Islet precursor cell (in vitro differentiated cells): Measurements from ENCODE around the gene ITGB1.
"Not testable (repeated sequence)": the region's sequence is repeated elsewhere in the genome, so short reads cannot be mapped to it uniquely, and the experiment has no call there.

Source experiments
- DNase-seq: peaks from one replicate; pipeline ENCODE4 v3.0.0-alpha.2; 2018

Gene ITGB1

GRCh38 chr10:32958085-32959005 lies at the start of gene ITGB1:
ITGB1 (minus strand) TSS chr10:32958230; CDS start chr10:32935558, 22,672 bp downstream.
- peak; percentile 99 for DNase-seq

- DNase-seq = no peak
Observed at GRCh38 chr10:33006342-33006887, 48.4 kb upstream of the ITGB1 start.

DNA sequence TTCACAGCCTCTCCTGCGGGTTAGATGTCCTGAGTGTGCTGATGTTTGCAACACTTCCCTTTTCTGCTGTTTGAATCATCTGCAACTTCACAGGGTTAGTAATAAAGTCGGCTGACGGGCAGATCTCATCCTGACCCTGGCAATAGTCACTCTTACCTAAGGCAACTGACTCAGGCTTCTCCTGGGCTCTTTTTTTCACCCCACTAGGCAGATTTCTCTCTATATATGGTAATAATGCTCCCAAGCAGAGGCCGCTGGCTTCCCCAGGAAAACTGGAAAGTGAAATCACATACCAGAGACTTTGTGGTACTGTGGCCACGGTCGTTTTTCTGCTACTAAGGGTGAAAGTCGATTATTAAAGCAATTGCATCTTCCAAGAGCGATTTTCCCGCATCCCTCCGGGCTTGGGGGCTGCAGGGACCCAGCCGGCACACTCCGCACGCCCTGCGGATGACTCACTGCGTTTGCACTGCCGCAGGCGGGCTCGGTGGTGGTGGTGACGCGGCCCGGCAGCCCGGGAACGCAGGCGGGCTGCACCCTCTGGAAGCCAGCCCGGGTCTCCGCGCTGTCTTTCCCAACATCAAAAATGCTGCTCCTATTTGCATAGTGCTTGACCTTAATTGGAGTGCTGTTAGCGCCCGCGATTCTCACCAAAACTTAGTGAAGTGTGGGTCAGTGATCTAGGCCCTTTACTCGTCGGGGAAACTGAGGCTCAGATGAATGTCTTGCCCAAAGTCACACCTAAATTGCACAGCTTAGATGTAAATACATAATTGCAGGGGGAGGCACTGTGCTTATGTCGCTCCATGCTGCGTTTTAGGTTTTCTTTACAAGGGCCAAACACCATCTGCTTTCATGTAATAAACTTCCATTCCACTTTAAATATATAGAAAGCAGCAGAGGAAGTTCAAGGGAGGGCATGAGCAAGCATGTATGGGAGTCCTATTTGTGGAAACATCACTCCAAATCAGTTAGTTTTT lies 47.6 kb upstream of the ITGB1 start:
- DNase-seq = peak; percentile 98

DNA sequence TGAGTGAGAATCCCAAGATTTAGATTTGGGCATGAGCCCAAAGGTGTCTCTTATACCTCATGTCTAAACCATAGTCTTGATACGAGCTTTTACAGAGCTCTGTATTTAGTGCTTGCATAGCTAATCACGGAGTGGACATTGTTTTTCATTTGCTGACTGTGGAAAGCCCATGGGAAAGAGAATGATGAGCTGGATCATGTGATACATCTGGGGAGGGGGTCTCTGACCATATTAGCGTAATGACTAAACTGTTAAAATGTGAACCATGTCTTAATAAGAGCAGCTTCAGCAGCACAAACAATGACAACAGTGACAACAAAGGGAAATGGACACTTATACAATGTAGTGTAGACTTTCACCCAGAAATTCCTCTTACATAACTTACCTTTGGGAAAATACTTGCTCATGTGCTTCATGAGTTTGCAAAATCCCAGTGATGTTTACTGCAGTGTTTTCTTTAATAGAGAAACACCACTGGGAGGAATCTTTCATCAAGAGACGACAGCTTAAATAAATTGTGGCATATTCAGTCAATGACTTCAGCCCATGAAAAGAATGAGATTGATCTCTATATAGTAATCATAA lies 44.0 kb upstream of the ITGB1 start:
- DNase-seq = no peak

GRCh38 chr10:32998060-32998581 lies 40.1 kb upstream of the ITGB1 start:
- not testable (repeated sequence) for DNase-seq

DNA sequence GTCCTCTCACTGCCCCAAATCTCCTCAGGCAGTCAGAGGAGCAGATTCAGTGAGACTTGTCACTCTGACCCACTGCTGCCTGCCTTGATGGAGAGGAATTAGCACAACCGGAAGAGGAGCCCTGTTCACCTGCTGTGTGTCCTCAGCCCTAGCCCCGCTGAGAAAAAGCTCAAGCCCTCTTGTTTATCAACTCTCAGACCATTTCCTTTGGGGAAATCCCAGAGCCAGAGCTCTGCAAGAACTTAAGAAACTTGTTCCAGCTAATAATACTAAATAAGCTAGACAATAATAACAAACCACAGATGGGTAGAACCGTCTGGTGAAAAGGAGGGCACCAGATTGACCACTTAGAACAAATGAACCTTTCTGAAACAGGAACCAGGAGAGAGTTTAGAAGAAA lies 37.7 kb upstream of the ITGB1 start:
- no peak for DNase-seq

DNA sequence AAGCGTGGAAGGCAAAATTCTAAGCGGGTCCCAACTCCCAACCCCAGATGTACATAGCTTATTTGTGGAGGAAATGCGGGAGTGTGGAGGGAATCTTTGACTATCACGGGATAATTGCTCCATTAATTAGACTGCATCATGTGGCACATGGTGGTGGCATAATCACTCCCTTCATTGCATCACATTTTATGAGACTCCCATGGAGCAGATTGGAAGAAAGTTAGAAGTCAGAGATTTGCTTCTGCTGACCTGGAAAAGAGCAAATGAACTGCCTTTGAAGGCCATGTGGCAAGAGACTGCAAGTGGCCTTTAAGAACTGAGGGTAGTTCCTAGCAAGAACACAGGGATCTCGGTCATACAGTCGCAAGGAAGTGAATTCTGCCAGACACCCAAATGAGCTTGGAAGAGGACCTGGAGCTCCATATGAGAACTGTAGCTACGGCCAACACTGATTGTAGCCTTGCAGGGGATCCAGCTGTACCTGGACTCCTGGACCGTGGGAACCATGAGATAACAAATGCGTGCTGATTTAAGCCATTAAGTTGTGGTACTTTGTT lies 37.1 kb upstream of the ITGB1 start:
- DNase-seq = no peak

- not testable (repeated sequence) for DNase-seq
Observed at GRCh38 chr10:32994632-32995031, 36.6 kb upstream of the ITGB1 start.

DNA sequence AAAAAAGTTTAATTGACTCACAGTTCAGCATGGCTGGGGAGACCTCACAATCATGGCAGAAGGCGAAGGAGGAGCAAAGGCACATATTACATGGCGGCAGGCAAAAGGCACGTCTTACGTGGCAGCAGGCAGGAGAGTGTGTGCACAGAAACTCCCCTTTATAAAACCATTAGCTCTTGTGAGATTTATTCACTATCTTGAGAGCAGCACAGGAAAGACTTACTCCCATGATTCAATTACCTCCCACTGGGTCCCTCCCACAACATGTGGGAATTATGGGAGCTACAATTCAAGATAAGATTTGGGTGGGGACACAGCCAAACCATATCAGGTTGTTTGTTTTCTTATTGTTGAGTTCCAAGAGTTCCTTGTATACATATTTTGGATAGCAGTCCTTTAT lies 34.3 kb upstream of the ITGB1 start:
- not testable (repeated sequence) for DNase-seq

- no peak for DNase-seq
Observed at GRCh38 chr10:32990811-32991210, 32.8 kb upstream of the ITGB1 start.

GRCh38 chr10:32988604-32989003 lies 30.6 kb upstream of the ITGB1 start:
- no peak for DNase-seq

DNA sequence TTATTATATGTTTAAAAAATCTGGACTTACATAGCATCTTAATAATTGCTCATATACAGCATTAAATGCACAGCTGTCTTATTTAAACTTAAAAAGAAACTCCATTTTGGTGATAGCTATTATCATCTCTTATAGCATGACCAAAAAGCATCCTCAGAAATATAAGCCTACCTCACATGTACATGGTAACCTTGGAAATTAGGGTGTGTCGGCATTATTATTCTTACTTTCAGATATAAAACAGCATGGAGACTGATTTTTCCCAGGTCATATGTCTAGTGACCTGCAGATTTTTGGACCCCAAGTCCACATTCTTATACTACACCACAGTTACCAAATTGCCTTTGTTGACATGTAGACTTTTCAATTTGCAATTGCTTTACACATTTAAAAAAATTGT lies 29.1 kb upstream of the ITGB1 start:
- DNase-seq = no peak

DNA sequence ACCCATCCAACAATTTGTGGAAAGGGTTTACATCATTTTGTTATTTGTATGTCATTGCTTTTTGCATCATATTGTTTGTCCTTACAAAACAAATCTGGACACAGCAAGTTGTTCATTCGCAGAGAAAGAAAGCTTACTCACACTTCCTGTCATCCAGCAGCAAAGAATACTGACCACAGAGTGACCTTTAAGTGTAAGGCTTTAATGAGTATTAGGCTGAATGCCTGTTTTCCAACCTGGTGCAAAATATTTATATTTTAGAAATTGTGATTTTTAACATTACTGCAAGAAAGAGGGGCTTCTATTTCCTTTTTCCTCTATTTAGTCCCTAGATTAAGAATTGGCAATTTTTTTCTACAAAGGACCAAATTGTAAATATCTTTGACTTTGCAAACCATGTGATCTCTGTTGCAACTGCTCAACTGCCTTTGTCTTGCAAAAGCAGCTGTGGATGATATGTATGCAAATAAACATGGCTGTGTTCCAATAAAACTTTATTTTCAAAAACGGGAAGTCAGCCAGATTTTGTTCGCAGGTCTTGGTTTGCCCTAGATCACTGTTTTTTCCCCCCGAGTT lies 27.8 kb upstream of the ITGB1 start:
- no peak for DNase-seq

DNA sequence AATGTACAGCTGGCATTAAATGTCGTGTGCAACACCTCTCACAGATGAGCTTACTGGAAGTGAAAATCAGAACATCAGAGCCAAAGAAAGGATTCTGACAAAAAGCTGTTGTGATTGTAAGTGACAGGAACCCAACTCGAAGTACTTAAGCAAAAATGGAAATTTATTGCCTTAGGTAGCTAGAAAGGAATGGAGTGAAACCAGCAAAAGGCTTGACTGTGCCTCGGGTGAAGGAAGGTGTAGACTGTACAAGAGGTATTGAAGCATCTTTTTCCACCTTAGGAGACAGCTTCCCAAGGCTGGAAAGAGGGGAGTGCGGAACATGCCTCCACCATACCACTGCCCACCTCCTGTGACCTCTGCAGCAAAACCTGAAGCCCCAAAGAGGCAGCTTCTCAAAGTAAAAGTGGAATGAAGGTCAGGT lies 27.3 kb upstream of the ITGB1 start:
- peak; percentile 61 for DNase-seq

DNA sequence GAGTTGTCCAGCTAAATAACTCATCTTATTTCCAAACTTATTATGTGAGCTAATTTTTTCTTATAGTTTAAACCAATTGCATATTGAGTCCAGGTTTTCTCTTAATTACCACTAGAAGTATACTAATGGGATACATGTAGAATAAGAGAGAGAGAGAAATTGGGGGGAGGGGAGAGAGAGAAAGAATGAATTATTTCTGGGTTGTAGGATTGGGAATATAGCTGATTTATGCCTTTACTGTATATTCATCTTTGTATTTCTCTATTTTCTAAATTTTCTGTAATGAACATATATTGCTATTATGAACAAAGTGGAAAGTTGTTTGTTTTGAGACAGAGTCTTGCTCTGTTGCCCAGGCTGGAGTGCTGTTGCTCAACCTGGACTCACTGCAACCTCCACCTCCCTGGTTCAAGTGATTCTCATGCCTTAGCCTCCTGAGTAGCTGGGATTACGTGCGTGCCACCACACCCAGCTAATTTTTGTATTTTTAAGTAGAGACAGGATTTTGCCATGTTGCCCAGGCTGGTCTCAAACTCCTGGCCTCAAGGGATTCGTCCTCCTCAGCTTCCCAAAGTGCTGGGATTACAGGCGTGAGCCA lies 26.1 kb upstream of the ITGB1 start:
- DNase-seq = no peak

DNA sequence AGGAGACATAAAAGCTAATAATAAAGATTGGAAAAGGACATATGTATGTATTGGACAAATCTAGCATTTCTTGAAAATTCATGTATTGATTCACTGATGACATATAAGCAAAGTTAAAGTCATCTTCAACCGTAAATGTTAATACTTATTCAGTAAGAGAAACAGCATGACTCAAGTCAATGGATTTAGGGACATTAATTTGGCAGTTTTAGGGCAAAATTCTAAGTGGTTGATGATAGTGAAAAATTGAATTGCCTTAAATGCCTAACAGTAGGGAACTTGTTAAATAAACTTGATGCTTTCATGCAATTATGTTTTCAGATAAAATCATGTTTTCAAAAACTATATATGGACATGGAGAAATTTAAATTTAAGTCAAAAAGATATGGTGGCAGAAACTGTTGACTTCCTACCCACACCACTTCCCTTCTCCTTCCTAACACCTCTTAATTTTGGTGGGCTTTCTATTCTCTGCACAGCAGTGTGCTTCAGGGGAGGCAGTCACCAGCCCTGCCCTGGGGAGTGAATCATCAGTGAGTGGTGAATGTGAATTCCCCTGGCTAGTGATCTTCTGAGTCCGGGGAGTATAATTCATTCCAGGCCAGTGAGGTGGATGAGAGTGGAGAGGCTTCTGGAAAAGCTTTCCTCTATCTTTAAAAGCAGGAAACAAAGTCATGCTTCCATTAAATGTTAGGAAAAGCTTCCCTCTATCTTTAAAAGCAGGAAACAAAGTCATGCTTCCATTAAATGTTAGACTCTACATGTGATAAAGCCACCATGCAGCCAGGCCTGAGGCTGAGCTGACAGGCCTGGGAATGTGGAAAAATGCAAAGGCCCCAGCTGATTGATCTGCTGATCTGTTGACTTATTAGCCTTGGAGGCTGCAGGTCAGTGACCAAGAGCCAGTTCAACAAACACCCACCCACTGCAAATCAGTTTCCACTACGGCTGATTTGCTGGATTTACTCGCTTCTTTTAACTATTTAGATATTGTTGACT lies 25.2 kb upstream of the ITGB1 start:
- DNase-seq = peak; percentile 96

DNA sequence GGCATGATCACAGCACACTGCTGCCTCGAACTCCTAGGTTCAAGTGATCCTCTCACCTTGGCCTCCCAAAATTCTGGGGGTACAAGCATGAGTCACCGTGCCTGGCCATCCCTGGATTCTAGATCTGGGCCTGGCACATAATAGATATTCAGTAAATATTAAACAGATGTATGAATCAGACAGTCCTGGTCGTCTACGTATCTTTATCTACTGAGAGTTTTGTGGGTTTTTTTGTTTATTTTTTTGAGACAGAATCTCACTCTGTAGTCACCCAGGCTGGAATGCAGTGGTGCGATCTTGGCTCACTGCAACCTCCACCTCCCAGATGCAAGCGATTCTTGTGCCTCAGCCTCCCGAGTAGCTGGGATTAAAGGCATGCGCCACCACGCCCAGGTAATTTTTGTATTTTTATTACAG lies 24.3 kb upstream of the ITGB1 start:
- no peak for DNase-seq

- DNase-seq = no peak
Observed at GRCh38 chr10:32981760-32982159, 23.7 kb upstream of the ITGB1 start.

DNA sequence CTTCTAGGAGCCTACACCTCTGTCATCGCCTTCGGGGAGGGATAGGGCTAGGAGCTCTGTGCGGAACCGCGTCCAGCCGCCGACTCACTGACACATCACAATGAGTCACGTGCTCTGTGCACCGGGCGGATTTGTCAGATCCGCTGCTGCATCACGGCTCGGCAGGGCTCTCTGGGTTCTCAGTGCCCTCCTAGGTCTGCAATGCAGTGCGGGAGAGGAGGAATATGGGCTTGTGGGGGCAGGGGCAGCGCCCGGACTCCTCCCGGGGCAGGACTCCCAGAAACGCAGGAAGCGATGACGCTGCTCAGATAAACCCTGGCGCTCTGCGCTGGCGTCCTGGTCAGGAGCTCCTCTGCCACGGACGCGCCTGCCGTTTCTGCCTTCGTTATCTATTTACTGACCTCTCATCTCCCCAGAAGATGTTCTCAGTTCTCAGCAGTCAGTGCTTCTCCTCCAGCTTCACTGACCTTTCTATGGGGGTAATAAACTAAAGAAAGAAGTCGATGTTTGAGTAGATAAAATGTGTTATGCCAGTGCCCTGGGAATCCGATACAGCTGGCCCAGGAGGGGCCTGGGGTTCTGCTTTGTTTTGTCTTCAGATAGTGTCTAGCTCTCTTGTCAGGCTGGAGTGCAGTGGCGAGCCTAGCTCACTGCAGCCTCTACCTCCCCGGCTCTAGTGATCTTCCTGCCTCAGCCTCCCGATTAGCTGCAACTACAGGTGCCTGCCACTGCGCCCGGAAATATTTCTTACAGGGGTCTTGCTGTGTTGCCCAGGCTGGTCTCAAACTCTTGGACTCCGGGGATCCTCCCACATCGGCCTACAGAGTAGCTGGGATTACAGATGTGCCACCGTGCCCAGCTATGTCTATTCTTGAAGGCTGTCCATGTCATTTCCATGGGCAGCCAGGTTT lies 22.8 kb upstream of the ITGB1 start:
- peak; percentile 100 for DNase-seq
